GM10248 (cell line): ENCODE data around the gene ACOXL.

Experiments used
- CTCF ChIA-PET: fragments of 300-600 bp; sonication (Branson Sonifier 250); formaldehyde crosslinking; extraction: SDS; loops from one replicate; lab custom pipeline; 2021; ENCODE audit warnings: antibody characterized with exemption; lab: Yijun Ruan, JAX
- POLR2A ChIA-PET: fragments of 350-650 bp; sonication (Branson Sonifier 250); formaldehyde crosslinking; extraction: SDS; loops from one replicate; lab custom pipeline; 2020; ENCODE audit warnings: antibody characterized with exemption; lab: Yijun Ruan, JAX
- DNase-seq: peaks from one replicate; pipeline ENCODE4 v3.0.0; 2012; ENCODE audit errors: extremely low spot score
- TF ChIP-seq, protein P1 (sequence below): IDR thresholded peaks from 2 replicates; pipeline ENCODE4 v1.5.1; 2012; ENCODE audit warnings: mild to moderate bottlenecking, low read depth; ENCODE audit errors: extremely low read depth, missing control alignments, control extremely low read depth

ACOXL gene

DNA sequence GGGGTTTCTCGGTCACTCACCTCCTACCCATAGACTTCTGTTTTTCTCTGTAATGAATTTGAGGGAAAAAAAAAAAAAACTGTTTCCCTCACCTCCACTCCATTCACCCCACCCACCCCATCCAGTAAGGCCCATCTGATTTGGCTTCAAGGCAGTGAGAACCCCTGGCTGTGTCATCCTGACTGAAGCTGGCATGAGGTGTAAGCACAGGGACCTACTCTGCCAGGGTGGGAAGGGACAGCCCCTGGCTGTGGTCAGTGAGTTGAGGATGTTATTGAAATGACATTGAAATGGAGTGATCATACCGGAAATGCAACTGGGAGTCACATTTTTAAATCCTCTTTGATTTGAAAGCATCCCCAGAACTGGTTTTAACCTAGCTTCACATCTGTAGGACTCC, 369.2 kb downstream of the ACOXL start:
- ChIA-PET CTCF (no interaction called here), POLR2A (no interaction called here)
- no peak for DNase-seq

DNA sequence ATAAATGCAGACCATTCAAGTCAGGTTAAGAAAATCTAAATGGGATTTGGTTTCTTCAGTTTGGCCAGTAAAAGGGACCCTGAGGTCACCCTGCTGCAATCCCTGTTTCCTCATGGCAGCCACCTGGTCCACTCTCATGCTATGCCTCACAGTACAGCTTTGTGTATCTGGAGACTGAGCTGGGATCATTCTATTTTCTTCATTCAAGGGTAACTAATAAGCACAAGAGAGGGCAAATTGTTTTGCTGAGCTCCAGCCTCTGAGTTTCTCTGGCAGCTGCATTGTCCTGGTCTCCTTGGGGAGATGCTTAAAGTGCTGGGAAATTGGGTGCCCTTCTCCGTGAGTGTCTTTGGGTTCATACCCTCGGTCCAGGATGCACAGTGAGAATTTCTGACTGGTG, 369.8 kb downstream of the ACOXL start:
- POLR2A ChIA-PET = no interaction called here
- TF ChIP-seq, protein P1, sequence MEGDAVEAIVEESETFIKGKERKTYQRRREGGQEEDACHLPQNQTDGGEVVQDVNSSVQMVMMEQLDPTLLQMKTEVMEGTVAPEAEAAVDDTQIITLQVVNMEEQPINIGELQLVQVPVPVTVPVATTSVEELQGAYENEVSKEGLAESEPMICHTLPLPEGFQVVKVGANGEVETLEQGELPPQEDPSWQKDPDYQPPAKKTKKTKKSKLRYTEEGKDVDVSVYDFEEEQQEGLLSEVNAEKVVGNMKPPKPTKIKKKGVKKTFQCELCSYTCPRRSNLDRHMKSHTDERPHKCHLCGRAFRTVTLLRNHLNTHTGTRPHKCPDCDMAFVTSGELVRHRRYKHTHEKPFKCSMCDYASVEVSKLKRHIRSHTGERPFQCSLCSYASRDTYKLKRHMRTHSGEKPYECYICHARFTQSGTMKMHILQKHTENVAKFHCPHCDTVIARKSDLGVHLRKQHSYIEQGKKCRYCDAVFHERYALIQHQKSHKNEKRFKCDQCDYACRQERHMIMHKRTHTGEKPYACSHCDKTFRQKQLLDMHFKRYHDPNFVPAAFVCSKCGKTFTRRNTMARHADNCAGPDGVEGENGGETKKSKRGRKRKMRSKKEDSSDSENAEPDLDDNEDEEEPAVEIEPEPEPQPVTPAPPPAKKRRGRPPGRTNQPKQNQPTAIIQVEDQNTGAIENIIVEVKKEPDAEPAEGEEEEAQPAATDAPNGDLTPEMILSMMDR = no peak
- no peak for DNase-seq
- CTCF ChIA-PET = no interaction called here

More for the DNA sequence above, 369.2 kb downstream of the ACOXL start:
- TF ChIP-seq, protein P1 = no peak

DNA sequence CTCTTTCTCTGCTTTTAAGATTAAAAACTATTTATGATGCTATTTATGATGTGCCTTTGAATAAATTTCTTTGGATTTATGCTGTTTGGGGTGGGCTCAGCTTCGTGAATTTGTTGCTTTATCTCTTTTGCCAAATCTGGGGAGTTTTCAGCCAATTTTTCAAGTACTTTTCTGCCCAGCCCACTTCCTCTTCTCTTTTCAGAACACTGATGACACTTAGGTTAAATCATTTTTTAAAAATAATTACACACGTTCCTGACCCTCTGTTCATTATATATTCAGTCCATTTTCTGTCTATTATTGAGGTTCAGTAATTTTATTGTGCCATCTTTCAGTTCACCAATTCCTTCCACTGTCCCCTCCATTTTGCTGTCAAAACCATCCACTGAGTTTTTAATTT, 373.6 kb downstream of the ACOXL start:
- TF ChIP-seq, protein P1 = no peak
- no peak for DNase-seq
- ChIA-PET POLR2A (no interaction called here), CTCF (no interaction called here)

DNA sequence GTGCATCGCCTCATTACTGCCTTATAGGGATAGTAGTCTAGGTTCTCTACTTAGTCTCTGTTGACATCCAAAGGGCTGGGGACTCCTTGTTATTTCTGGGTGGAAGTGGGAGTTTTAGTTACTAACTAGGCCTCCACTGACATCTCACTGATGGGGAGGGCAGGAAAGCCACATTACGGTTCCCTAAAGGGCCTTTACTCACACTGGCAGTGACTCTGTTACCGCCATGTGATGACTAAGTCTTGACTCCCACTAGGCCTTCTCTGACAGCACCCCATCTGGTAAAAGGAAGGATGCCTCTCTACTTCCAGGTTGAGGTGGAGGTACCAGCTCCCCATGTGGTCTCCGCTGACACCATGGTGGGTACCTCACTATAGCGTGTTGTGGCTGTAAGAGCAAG, 374.3 kb downstream of the ACOXL start:
- ChIA-PET CTCF (no interaction called here), POLR2A (no interaction called here)
- DNase-seq = no peak
- TF ChIP-seq, protein P1 = no peak

DNA sequence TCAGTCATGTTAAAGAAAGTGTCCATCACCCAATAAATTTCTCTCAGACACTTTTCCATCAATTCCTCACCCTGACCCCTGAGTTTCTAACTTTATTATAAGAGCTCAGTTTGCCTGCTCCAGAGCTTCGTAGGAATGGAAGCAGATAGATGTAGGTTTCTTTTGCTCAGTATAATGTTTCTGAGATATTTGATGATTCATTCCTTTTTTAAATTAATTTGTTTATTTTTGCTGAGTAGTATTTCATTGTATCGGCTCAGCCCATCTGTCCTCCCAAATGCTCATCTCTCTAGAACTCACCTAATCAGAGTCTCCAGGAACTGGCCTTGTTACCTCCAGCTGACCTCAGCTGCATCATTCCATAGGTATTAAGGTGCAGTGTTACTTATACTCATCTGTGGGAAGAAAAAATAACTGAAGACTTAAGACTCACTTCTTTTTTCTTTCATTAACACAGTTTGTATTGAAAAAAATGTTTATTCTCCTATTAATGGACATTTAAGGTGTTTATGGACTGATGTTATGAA, 376.4 kb downstream of the ACOXL start:
- ChIA-PET CTCF (no interaction called here), POLR2A (no interaction called here)
- no peak for DNase-seq
- TF ChIP-seq, protein P1 = no peak

DNA sequence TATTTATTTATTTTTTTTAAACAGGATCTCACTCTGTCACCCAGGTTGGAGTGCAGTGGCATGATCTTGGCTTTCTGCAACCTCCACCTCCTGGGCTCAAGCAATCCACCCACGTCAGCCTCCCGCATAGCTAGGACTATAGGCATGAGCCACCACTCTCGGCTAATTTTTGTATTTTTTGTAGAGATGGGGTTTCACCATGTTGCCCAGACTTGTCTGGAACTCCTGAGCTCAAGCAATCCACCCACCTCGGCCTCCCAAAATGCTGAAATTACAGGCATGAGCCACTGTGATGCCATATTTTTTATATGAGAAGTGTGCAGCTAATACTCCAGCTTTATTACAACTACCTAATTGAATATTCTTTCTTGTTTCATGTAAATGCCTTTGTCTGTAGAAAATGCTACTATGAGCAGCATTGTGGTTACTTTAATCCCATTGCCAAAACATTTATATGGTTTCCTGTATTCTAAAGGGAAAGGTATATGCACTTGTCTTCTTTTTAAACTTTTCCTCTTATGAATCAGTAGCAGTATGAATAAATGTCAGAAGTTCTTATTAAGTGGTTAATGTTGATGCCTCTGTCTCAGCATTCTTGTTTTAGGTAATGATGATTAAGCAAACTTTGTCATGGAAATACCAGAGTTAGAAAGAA, 378.9 kb downstream of the ACOXL start:
- no peak for DNase-seq
- ChIA-PET POLR2A (no interaction called here), CTCF (no interaction called here)
- TF ChIP-seq, protein P1 = no peak
